ENCODE data around the gene OXNAD1.

DNA sequence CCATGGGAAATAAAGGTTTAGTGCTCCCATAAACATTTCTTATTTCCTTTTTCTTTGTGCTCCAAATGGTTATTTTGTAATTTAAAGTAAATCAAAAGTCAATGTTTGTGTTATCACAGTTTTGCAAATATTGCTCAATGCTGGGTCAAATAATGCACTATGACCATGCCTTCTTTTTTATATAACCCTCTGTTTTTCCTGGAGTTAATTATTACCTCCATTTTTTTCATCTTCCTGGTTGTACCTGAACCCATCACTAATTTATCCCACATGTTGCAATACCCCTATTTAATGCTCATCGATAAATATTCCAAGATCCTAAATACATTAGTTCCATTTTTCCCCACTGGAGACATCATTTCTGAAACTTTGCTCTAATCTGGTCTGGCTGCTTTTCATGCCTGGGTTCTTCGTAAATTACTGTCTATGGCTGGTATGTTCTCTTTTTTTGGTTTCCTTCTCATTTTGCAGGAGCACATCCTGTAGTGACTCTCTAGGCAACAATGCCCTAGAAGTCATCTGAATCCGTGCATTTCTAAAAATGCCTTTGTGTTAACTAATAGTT, 66.4 kb downstream of the OXNAD1 start:
- TF ChIP-seq, protein P1, sequence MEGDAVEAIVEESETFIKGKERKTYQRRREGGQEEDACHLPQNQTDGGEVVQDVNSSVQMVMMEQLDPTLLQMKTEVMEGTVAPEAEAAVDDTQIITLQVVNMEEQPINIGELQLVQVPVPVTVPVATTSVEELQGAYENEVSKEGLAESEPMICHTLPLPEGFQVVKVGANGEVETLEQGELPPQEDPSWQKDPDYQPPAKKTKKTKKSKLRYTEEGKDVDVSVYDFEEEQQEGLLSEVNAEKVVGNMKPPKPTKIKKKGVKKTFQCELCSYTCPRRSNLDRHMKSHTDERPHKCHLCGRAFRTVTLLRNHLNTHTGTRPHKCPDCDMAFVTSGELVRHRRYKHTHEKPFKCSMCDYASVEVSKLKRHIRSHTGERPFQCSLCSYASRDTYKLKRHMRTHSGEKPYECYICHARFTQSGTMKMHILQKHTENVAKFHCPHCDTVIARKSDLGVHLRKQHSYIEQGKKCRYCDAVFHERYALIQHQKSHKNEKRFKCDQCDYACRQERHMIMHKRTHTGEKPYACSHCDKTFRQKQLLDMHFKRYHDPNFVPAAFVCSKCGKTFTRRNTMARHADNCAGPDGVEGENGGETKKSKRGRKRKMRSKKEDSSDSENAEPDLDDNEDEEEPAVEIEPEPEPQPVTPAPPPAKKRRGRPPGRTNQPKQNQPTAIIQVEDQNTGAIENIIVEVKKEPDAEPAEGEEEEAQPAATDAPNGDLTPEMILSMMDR (conservative IDR thresholded peaks at IDR 0.05; ENCODE audit: low read length): no peak
- TF ChIP-seq EZH2phosphoT487 (IDR thresholded peaks at IDR 0.05; ENCODE audit: borderline replicate concordance, low read depth, low read length): no peak

Data from OCI-LY7 (cell line).